SJSA1 (cell line): ENCODE results near the gene CNKSR1. TPM values are rescaled to one million over a fixed set of nuclear protein-coding genes. Genes with fewer than 3 reads are reported as not detected.

Experiments
- DNase-seq, 2 experiments: peaks; one replicate each; pipeline ENCODE4 v3.0.0-alpha.2; 2015 to 2020; ENCODE audit warnings: low spot score in 2 of 2, low read depth in 1 of 2
- H3K27ac ChIP-seq: fragments of 250-450 bp; sonication (Bioruptor Pico); 2 replicates; pipeline ENCODE4 v1.5.1; 2020; ENCODE audit warnings: mild to moderate bottlenecking, moderate library complexity
- H3K27me3 ChIP-seq: fragments of 250-450 bp; sonication (Bioruptor Pico); replicated peaks from 2 replicates; pipeline ENCODE4 v1.5.1; 2020; ENCODE audit warnings: mild to moderate bottlenecking, moderate library complexity
- H3K36me3 ChIP-seq: fragments of 250-450 bp; sonication (Bioruptor Pico); 2 replicates; pipeline ENCODE4 v1.5.1; 2020; ENCODE audit warnings: mild to moderate bottlenecking
- H3K4me1 ChIP-seq: fragments of 250-450 bp; sonication (Bioruptor Pico); replicated peaks from 2 replicates; pipeline ENCODE4 v1.6.1; 2021; ENCODE audit warnings: mild to moderate bottlenecking
- H3K4me3 ChIP-seq: fragments of 250-450 bp; sonication (Bioruptor Pico); 2 replicates; pipeline ENCODE4 v1.5.1; 2020; ENCODE audit warnings: mild to moderate bottlenecking
- H3K9me3 ChIP-seq: fragments of 250-450 bp; sonication (Bioruptor Pico); replicated peaks from 2 replicates; pipeline ENCODE4 v1.5.1; 2020; ENCODE audit warnings: mild to moderate bottlenecking
- total RNA-seq: library from RNA; depleted of rRNA; stranded (reverse); fragments of >200 nt; shearing (Covaris generic); gene quantifications from 2 replicates; pipeline ENCODE4 v1.2.3, GENCODE V29; 2014; rRNA removed

Gene CNKSR1, protein sequence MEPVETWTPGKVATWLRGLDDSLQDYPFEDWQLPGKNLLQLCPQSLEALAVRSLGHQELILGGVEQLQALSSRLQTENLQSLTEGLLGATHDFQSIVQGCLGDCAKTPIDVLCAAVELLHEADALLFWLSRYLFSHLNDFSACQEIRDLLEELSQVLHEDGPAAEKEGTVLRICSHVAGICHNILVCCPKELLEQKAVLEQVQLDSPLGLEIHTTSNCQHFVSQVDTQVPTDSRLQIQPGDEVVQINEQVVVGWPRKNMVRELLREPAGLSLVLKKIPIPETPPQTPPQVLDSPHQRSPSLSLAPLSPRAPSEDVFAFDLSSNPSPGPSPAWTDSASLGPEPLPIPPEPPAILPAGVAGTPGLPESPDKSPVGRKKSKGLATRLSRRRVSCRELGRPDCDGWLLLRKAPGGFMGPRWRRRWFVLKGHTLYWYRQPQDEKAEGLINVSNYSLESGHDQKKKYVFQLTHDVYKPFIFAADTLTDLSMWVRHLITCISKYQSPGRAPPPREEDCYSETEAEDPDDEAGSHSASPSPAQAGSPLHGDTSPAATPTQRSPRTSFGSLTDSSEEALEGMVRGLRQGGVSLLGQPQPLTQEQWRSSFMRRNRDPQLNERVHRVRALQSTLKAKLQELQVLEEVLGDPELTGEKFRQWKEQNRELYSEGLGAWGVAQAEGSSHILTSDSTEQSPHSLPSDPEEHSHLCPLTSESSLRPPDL
- 0.50 TPM in 1 of 2 replicates, not detected in the other for total RNA-seq

DNA sequence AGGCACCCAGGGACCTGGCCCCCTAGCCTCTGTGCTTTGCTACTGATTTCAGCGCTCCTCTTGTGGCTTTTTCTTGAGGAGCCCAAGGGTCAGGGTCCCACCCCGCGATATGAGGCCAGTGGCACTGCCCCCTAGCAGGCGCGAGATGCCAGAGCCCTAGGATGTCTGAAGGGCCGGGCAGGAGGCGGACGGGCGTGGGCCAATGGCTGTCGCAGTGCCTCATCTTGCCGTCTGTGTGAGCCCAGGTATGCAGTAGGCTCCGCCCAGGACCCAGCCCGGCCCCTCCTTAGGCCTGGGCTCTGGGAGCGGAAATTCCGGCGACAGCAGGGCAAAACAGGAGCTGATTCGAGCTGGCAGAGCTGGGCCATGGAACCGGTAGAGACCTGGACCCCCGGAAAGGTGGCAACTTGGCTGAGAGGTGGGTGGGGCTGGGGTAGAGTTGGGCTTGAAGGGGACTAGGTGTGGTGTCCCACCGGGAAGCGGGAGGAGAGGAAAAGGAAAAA, at the start of gene CNKSR1:
CNKSR1 (plus strand) TSS at position 310 of the 503 bp plus-strand sequence; CDS start at position 367, 57 bp downstream.
- H3K27me3 ChIP-seq: no peaks in the 10 kb centered on the region
- H3K4me1 ChIP-seq: no peaks in the 10 kb centered on the region
- H3K4me3 ChIP-seq: no peak within 1 kb of the TSS
- no peak for DNase-seq
- no peaks in the 10 kb centered on the region for H3K36me3 ChIP-seq
- H3K9me3 ChIP-seq: no peaks in the 10 kb centered on the region
- H3K27ac ChIP-seq: no peak within 1 kb of the TSS

DNA sequence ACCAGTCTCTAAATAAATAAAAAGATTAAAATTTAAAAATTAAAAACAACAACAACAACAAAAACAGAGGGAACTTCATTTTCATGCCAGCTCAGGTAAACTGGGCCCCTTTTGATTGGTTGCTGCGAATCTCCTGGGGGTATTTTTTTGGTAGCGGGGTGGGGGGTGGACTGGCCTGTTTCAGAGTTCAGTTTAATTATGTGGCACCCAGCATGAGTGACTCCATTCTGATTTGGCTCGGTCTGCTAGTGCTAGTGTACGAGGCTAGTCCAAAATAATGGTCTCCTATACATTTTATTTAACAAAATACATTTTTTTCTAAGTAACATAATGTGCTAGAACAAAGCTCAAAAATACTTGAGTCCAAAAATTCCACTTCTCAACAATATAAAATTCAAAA, 47.5 kb upstream of the CNKSR1 start:
- no peaks in the 10 kb centered on the region; the same call in 1 of the 2 replicates for H3K27me3 ChIP-seq
- H3K9me3 ChIP-seq: no peaks in the 10 kb centered on the region
- peaks cover 19% of the 10 kb centered on the region for H3K4me1 ChIP-seq
- DNase-seq: no peak
- H3K4me3 ChIP-seq: no peak overlapping the region
- no peak overlapping the region for H3K27ac ChIP-seq
- no peaks in the 10 kb centered on the region; the same call in 1 of the 2 replicates for H3K36me3 ChIP-seq

DNA sequence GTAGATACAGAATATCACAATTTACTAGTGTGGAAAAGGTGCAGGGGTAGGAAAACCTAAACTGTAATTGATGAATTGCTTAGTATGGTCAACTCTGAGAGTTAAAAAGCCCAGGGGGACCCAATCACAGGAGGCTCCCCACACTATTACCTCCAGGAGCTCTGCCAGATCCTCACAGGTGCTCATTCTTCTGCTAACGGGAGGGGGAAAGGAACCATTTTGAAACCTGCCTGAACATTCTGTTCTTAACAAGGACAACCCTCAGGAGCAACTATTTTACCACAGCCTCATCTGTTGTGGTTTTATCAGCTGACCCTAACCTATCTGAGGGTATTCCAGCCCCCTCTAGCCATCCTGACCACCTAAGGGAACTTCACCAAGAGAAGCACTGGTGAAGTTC, 46.6 kb upstream of the CNKSR1 start:
- H3K27me3 ChIP-seq: no peaks in the 10 kb centered on the region; the same call in 1 of the 2 replicates
- no peaks in the 10 kb centered on the region for H3K36me3 ChIP-seq
- H3K4me3 ChIP-seq: no peak overlapping the region
- DNase-seq: no peak
- peaks cover 19% of the 10 kb centered on the region for H3K4me1 ChIP-seq
- H3K9me3 ChIP-seq: no peaks in the 10 kb centered on the region
- no peak overlapping the region for H3K27ac ChIP-seq

DNA sequence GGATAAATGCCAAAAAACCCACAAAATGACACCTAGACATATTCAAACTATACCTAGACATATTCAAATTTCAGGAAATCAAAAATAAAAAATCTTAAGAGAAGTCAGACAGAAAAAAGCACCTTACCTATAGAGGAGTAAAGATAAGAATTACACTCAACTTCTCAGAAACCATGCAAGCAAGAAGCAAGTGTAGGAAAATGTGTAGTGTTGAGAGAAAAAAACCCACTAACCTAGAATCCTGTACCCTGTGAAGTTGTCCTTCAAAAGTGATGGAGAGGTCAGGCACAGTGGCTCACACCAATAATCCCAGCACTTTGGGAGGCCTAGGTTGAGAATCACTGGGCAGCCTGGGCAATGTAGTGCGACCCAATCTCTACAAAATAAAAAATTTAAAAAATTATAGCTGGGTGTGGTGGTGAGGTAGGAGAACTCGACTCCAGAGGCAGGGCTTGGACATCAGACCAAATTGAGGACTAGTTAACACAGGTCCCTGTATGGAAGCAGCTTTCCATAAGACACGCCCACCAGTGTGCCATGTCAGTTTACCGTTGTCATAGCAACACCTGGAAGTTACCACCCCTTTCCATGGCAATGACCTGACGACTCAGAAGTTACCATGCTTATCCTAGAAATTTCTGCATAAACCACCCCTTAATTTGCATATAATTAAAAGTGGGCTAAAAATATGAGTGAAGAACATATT, 45.0 kb upstream of the CNKSR1 start:
- no peak overlapping the region for H3K27ac ChIP-seq
- H3K4me3 ChIP-seq: no peak overlapping the region
- H3K27me3 ChIP-seq: no peaks in the 10 kb centered on the region; the same call in 1 of the 2 replicates
- no peaks in the 10 kb centered on the region for H3K36me3 ChIP-seq
- no peaks in the 10 kb centered on the region for H3K9me3 ChIP-seq
- DNase-seq: no peak
- peaks cover 3% of the 10 kb centered on the region for H3K4me1 ChIP-seq

DNA sequence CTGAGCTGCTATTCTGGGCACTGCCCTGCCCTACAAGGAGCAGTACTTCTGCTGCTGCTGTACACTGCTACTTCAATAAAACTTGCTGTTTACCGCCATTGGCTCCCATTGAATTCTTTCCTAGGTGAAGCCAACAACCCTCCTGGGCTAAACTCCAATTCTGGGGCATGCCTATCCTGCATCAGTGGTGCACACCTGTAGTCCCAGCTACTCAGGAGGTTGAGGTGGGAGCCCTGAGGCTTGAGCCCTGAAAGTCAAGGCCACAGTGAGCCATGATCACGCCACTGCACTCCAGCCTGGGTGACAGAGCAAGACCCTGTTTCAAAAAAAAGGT, 44.5 kb upstream of the CNKSR1 start:
- H3K27ac ChIP-seq: no peak overlapping the region

DNA sequence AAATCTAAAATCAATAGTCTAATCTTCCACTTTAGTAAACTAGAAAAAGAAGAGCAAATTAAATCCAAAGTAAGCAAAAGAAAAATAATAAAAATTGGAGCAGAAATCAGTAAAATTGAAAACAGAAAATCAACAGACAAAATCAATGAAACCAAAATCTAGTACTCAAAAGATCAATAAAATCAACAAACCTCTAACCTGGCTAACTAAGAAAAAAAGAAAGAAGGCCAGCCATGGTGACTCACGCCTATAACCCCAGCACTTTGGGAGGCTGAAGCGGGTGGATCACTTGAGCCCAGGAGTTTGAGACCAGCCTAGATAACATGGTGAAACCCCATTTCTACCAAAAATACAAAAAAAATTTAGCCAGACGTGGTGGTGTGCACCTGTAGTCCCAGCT, 42.8 kb upstream of the CNKSR1 start:
- Histone ChIP-seq H3K4me1 (no peaks in the 10 kb centered on the region), H3K27me3 (no peaks in the 10 kb centered on the region; the same call in 1 of the 2 replicates), H3K36me3 (no peaks in the 10 kb centered on the region), H3K9me3 (no peaks in the 10 kb centered on the region), H3K4me3 (no peak overlapping the region), H3K27ac (no peak overlapping the region)
- no peak for DNase-seq

More for the DNA sequence above, 44.5 kb upstream of the CNKSR1 start:
- H3K9me3 ChIP-seq: no peaks in the 10 kb centered on the region
- DNase-seq: no peak
- H3K4me3 ChIP-seq: no peak overlapping the region
- H3K36me3 ChIP-seq: no peaks in the 10 kb centered on the region
- H3K4me1 ChIP-seq: no peaks in the 10 kb centered on the region
- no peaks in the 10 kb centered on the region; the same call in 1 of the 2 replicates for H3K27me3 ChIP-seq

DNA sequence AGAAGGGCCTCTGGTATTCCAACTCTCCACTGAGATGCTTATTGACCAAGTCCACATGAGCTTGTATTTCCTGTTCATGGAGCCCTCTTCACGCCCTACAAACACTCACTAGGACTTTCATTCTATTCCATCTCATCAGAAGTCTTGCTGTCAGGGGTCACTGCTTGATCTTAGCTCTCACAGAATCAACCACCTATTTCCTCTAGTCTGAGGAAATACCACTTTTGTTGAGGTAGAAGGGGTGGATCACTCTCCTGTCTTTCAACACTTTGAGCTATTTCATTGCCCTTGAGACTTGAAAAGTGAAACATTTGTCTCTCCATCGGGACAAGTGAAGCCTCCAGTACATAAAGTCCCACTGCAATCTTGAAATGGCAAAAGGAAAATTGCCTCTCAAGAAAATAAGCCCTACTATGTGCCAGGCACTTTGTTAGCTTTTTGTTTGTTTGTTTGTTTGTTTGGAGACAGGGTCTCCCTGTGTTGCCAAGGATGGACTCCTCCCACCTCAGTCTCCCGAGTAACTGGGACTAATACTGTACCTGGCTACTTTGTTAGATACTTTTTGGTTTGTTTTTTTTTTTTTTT, 38.2 kb upstream of the CNKSR1 start:
- H3K27ac ChIP-seq: no peak overlapping the region
- H3K27me3 ChIP-seq: no peaks in the 10 kb centered on the region
- no peak overlapping the region for H3K4me3 ChIP-seq
- no peak for DNase-seq
- H3K36me3 ChIP-seq: no peaks in the 10 kb centered on the region
- H3K9me3 ChIP-seq: no peaks in the 10 kb centered on the region
- no peaks in the 10 kb centered on the region for H3K4me1 ChIP-seq

DNA sequence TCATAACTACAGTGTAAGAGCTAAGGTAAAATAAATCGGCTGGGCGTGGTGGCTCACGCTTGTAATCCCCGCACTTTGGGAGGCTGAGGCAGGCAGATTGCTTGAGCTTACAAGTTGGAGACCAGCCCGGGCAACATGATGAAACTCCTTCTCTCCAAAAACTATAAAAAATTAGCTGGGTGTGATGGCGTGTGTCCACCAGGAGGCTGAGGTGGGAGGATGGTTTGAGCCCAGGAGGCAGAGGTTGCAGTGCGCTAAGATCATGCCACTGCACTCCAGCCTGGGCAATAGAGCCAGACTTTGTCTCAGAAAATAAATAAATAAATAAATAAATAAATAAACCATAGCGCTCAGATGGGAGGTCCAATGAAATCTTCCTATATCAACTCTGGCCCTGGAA, 35.1 kb upstream of the CNKSR1 start:
- DNase-seq: peak in 1 of 2 experiments; percentile 23
- Histone ChIP-seq H3K27me3 (no peaks in the 10 kb centered on the region), H3K4me3 (no peak overlapping the region), H3K27ac (no peak overlapping the region), H3K9me3 (no peaks in the 10 kb centered on the region), H3K36me3 (no peaks in the 10 kb centered on the region), H3K4me1 (no peaks in the 10 kb centered on the region)

DNA sequence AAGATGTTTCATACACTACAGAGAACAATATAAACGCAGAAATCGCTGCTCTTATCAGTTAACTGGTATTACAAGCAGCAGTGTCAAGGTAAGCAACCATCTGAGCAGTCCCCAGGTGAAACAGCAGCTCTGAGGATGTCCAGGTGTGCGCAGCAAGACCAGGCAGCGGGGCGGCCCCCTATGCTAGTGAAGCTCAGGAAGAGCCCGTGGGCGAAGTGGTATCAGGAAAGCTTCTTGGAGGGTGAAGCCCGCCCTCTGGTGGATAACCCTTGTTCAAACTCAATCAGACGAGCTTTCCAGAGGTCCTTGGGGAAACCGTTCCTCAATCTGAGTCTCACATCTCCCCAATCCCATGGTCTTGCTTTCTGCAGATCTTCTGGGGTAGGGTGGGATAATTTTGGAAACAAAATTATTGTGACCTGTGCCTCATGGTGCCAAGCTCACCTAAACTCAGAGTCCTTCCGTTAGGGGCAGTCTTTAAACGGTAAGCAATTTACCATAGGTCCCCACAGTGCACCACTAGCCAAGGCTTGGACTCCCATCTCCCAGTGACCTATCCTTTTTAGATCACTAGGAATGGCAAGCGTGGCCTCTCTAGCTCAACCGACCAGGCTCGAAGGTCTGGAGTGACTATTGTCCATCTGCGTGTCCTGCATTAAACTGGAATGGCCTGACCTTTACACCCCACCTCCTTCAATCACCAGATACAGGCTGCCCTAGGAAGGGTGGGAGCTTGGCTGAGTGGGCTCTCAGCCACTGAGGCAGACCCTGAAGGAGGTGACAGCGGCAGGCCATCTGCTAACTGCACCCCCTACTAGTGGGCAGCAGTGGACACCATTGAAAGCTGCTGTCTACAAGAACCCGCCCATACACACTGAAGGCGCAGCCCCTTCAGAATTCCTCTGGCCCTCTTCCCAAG, 32.0 kb upstream of the CNKSR1 start:
- H3K4me3 ChIP-seq: no peak overlapping the region
- DNase-seq: peak; percentile 52 to 74
- no peak overlapping the region for H3K27ac ChIP-seq
- H3K27me3 ChIP-seq: peaks cover 11% of the 10 kb centered on the region
- no peaks in the 10 kb centered on the region for H3K36me3 ChIP-seq
- no peaks in the 10 kb centered on the region for H3K9me3 ChIP-seq
- H3K4me1 ChIP-seq: no peaks in the 10 kb centered on the region

DNA sequence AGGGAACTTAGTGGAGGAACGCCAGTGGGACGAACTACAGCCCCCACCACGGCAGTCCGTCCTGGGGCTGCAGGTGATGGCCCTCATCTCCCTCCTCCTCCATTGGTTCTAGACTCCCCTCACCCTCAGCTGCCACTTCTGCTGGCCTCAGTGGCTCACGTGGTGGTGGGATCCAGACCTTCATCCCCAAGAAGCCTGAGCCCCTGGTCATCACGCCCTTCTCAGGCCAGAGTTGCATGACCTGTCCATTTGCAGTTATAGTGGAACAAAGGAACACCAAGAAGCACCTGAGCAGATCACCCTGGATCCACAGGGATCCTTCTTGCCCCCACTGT, 31.4 kb upstream of the CNKSR1 start:
- Histone ChIP-seq H3K4me1 (no peaks in the 10 kb centered on the region), H3K4me3 (no peak overlapping the region)
- DNase-seq: peak in 1 of 2 experiments; percentile 23

DNA sequence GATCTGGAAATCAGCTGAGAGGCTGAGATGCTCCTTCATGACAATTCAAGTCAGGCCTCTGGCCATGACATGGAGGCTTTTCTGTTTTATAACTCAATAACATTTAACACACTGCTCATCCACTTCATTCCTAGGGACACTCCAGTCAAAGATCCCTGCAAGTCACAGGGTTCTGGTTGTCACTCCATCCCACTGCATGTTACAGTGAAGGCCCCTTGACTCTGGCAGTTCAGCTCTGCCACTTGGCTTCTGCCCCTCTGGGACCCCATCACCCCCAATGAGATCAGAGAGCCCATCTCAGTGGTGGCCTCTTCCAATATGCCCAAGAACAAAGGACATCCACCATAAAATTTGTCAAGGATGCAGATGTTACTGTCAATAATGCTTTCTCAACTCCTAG, 28.4 kb upstream of the CNKSR1 start:
- H3K4me1 ChIP-seq: no peaks in the 10 kb centered on the region
- H3K27me3 ChIP-seq: peaks cover 26% of the 10 kb centered on the region

More for the DNA sequence above, 31.4 kb upstream of the CNKSR1 start:
- no peaks in the 10 kb centered on the region for H3K36me3 ChIP-seq
- peaks cover 16% of the 10 kb centered on the region for H3K27me3 ChIP-seq
- H3K9me3 ChIP-seq: no peaks in the 10 kb centered on the region
- H3K27ac ChIP-seq: no peak overlapping the region

DNA sequence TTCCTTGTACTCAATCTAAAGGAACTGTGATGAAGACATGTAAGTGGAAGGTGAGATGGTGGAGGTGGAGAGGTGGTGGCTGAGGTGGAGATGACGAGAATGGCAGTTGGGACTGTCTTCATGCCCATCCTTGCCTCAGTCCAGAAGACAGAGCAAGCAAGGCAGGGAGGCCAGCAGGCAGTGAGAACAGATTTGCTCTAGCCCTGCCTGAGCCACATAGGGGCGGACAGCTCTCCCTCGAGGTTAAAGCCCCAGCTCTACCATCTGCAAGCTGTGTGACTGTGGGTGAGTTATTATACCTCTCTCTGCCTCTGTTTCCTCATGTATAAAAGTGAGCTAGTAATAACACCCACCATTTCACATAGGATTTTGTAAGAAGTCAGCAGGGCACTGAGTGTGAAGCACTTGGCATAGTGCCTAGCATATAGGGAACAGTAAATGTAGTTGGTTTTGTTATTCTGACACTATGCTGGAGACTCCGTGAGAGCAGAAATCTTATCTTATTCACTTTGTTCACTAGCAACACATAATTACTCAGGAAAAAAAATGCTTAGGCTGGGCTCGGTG, 23.2 kb upstream of the CNKSR1 start:
- no peak overlapping the region for H3K4me3 ChIP-seq
- peaks cover 19% of the 10 kb centered on the region for H3K27me3 ChIP-seq
- no peak for DNase-seq

More for the DNA sequence above, 28.4 kb upstream of the CNKSR1 start:
- Histone ChIP-seq H3K9me3 (no peaks in the 10 kb centered on the region), H3K27ac (no peak overlapping the region), H3K36me3 (no peaks in the 10 kb centered on the region), H3K4me3 (no peak overlapping the region)
- DNase-seq: no peak

More for the DNA sequence above, 23.2 kb upstream of the CNKSR1 start:
- H3K9me3 ChIP-seq: no peaks in the 10 kb centered on the region
- H3K36me3 ChIP-seq: no peaks in the 10 kb centered on the region
- H3K27ac ChIP-seq: no peak overlapping the region
- H3K4me1 ChIP-seq: peaks cover 8% of the 10 kb centered on the region
